ENCODE data around the gene DSCAM.

DNA sequence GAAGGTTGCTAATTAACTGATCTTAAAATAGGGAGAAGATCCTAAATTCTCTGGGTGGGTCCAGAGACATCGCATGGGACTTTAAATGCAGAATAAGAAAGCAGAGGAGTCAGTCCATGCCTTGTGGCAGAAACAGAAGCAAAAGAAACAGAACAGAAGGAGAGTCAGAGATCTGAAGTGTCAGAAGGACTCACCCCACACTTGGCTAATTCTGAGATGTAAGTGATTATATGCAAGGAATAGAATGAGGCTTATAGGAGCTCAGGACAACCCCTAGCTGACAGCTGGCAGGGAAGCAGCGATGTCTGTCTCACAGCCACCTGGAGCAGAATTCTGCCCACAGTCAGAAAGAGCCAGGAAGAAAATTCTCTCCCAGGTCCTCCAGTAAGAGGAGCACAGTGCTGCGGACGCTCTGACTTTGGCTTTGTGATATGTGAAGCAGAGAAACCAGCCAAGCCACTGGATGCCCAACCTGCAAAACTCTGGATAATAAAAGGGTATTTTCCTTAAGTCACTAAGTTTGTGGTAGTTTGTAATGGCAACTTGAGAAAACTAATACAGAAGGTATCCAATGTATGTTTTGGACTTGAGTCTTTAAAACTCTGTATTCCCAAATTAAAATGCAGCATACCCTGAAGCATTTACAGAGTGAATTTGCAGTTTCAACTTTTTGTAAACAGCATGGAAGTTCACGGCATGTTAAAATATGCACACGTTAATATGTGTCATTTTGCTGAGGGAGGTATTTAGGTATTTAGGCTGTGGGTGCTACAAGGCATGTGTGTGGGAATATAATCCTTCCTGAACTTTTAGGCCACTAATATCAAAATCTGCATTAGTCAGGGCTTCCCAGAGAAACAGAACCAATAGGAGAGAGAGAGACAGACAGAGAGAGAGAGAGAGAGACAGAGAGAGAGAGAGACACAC is 591.2 kb downstream of the DSCAM start:
- TF ChIP-seq POLR2A (IDR thresholded peaks at IDR 0.05; ENCODE audit: low read depth, low read length) (no peak), POLR2AphosphoS5 (IDR thresholded peaks at IDR 0.05; ENCODE audit: low read depth, low read length) (no peak), TAF1 (IDR thresholded peaks at IDR 0.05; ENCODE audit: borderline replicate concordance, low read depth, low read length) (no peak)
